ENCODE results near the gene FGD2. TPM values are rescaled to one million over a fixed set of nuclear protein-coding genes. Genes with fewer than 3 reads are reported as not detected.

The FGD2 gene
- total and polyA plus RNA-seq, 10 of the 15 experiments (the other 5 are each of a cell fraction or from before 2014, with no cell fraction given): 5.2 to 88.1 (median 33.2) TPM

- TF ChIP-seq EP300 (IDR thresholded peaks at IDR 0.05; ENCODE audit: borderline replicate concordance in 1 of 2, control insufficient read depth in 1 of 2, low read depth in 2 of 2, low read length in 2 of 2) (no peak), ZBTB40 (IDR thresholded peaks at IDR 0.05; ENCODE audit: borderline replicate concordance) (no peak), RAD51 (IDR thresholded peaks at IDR 0.05) (peak; percentile 82), SMAD5 (IDR thresholded peaks at IDR 0.05; ENCODE audit: low read depth) (peak; percentile 32; the same call in 1 of the 2 replicates), PAX8 (IDR thresholded peaks at IDR 0.05) (no peak), ZZZ3 (IDR thresholded peaks at IDR 0.05; ENCODE audit: control insufficient read depth, insufficient read length, low read depth) (no peak), USF1 (IDR thresholded peaks at IDR 0.05; ENCODE audit: borderline replicate concordance, extremely low read length, insufficient read depth, low read depth, low read length) (peak; percentile 99), SKIL (IDR thresholded peaks at IDR 0.05; ENCODE audit: low read depth, poor library complexity, severe bottlenecking) (no peak), POLR2AphosphoS5 (IDR thresholded peaks at IDR 0.05; ENCODE audit: low read length) (peak; percentile 94), MTA3 (IDR thresholded peaks at IDR 0.05; ENCODE audit: borderline replicate concordance, low read length) (no peak), SREBF1 (IDR thresholded peaks at IDR 0.05; ENCODE audit: low read length) (peak; percentile 94), CHD4 (IDR thresholded peaks at IDR 0.05) (no peak), CEBPB (IDR thresholded peaks at IDR 0.05; ENCODE audit: borderline replicate concordance in 1 of 2, low read depth in 2 of 2, low read length in 2 of 2) (no peak), IRF3 (IDR thresholded peaks at IDR 0.05) (no peak; the same call in 1 of the 2 replicates), NRF1 (conservative IDR thresholded peaks at IDR 0.05; ENCODE audit: low read depth, low read length) (no peak), BCL3 (IDR thresholded peaks at IDR 0.05; ENCODE audit: borderline replicate concordance, insufficient read depth, low read depth, low read length, poor library complexity, severe bottlenecking) (no peak), ESRRA (IDR thresholded peaks at IDR 0.05; ENCODE audit: low read length) (no peak), IKZF2 (IDR thresholded peaks at IDR 0.05) (peak; percentile 49 to 52), ZNF622 (IDR thresholded peaks at IDR 0.05) (no peak)
These were observed 19.4 kb upstream of the FGD2 start, which contains the start of gene MTCH1 (continued) for GRCh38 chr6:36985808-36986703.
